NK-92 (cell line): ENCODE data around the gene PHAF1.

Experiments used
- DNase-seq: peaks from one replicate; lab custom pipeline; 2025; ENCODE audit not compliant: unreplicated experiment; lab: John Stamatoyannopoulos, UW

Gene PHAF1

GRCh38 chr16:67162506-67163163 lies 52.9 kb downstream of the PHAF1 start:
- DNase-seq: no peak

- DNase-seq: no peak
Measured at GRCh38 chr16:67163164-67163998, 53.6 kb downstream of the PHAF1 start.

GRCh38 chr16:67163999-67164558 lies 54.3 kb downstream of the PHAF1 start:
- no peak for DNase-seq

- DNase-seq: no peak
Measured at GRCh38 chr16:67164599-67165061, 54.9 kb downstream of the PHAF1 start, which contains the start of gene HSF4. Gene HSF4, plus strand, starts transcription at chr16:67164745. Its CDS starts 67 bp downstream, at chr16:67164812.

GRCh38 chr16:67165121-67166078 lies 55.7 kb downstream of the PHAF1 start:
- no peak for DNase-seq

- no peak for DNase-seq
Measured at GRCh38 chr16:67166110-67166547, 56.4 kb downstream of the PHAF1 start.

GRCh38 chr16:67166598-67167168 lies 56.9 kb downstream of the PHAF1 start:
- DNase-seq: no peak

- no peak for DNase-seq
Measured at GRCh38 chr16:67167588-67167987, 57.8 kb downstream of the PHAF1 start.

GRCh38 chr16:67169011-67169451 lies 59.3 kb downstream of the PHAF1 start:
- no peak for DNase-seq

GRCh38 chr16:67169642-67170167 lies 60.0 kb downstream of the PHAF1 start:
- DNase-seq: no peak

GRCh38 chr16:67170168-67170948 lies 60.6 kb downstream of the PHAF1 start, which contains the start of gene NOL3:
Gene NOL3, plus strand, starts transcription at chr16:67170538.
- DNase-seq: no peak

- no peak for DNase-seq
Measured at GRCh38 chr16:67170949-67171649, 61.4 kb downstream of the PHAF1 start.

GRCh38 chr16:67173323-67173722 lies 63.6 kb downstream of the PHAF1 start:
- no peak for DNase-seq

GRCh38 chr16:67173808-67174705 lies 64.3 kb downstream of the PHAF1 start:
- no peak for DNase-seq

GRCh38 chr16:67174706-67175231 lies 65.0 kb downstream of the PHAF1 start:
- DNase-seq: no peak

GRCh38 chr16:67176662-67177061 lies 66.9 kb downstream of the PHAF1 start:
- DNase-seq: no peak
